CD1c-positive myeloid dendritic cell (primary cell): ENCODE results near the gene FUOM.
"Not testable (repeated sequence)": the region's sequence is repeated elsewhere in the genome, so short reads cannot be mapped to it uniquely, and the experiment has no call there.

ENCODE experiments used
- DNase-seq: peaks from one replicate; pipeline ENCODE4 v3.0.0-alpha.2; 2016; ENCODE audit errors: extremely low spot score

The FUOM gene

GRCh38 chr10:133329491-133330202 is 28.2 kb downstream of the FUOM start:
- DNase-seq: peak; percentile 90

- DNase-seq: no peak
These were observed 29.2 kb downstream of the FUOM start for GRCh38 chr10:133328358-133329343.

GRCh38 chr10:133327651-133328357 is 30.0 kb downstream of the FUOM start:
- DNase-seq: no peak

- no peak for DNase-seq
These were observed 30.8 kb downstream of the FUOM start for GRCh38 chr10:133326745-133327650.

GRCh38 chr10:133326223-133326551 is 31.6 kb downstream of the FUOM start:
- no peak for DNase-seq

GRCh38 chr10:133325440-133326222 is 32.2 kb downstream of the FUOM start:
- no peak for DNase-seq

- DNase-seq: no peak
These were observed 33.0 kb downstream of the FUOM start for GRCh38 chr10:133324857-133325260.

GRCh38 chr10:133324198-133324792 is 33.5 kb downstream of the FUOM start:
- no peak for DNase-seq

GRCh38 chr10:133322064-133322709 is 35.6 kb downstream of the FUOM start:
- DNase-seq: not testable (repeated sequence)

GRCh38 chr10:133320852-133321422 is 36.9 kb downstream of the FUOM start:
- not testable (repeated sequence) for DNase-seq

- DNase-seq: peak; percentile 81
These were observed 39.2 kb downstream of the FUOM start for GRCh38 chr10:133318494-133319127.

GRCh38 chr10:133316732-133317131 is 41.1 kb downstream of the FUOM start:
- DNase-seq: no peak

GRCh38 chr10:133316266-133316665 is 41.6 kb downstream of the FUOM start:
- DNase-seq: no peak

- DNase-seq: no peak
These were observed 42.0 kb downstream of the FUOM start for GRCh38 chr10:133315847-133316246.

- no peak for DNase-seq
These were observed 42.9 kb downstream of the FUOM start for GRCh38 chr10:133314911-133315310.

- no peak for DNase-seq
These were observed 44.6 kb downstream of the FUOM start for GRCh38 chr10:133313192-133313591.

GRCh38 chr10:133312769-133313145 is 45.1 kb downstream of the FUOM start:
- DNase-seq: no peak

- DNase-seq: no peak
These were observed 45.6 kb downstream of the FUOM start for GRCh38 chr10:133312016-133312768.
